ENCODE data around the gene FUT2.
A peak's percentile ranks its signal among the peaks of the same experiment; 100 is the strongest.
"Not testable (repeated sequence)": the region's sequence is repeated elsewhere in the genome, so short reads cannot be mapped to it uniquely, and the experiment has no call there.

Gene FUT2

GRCh38 chr19:48702701-48703100 is 6.9 kb downstream of the FUT2 start:
- no peak for DNase-seq (ENCODE audit: low read depth)

DNA sequence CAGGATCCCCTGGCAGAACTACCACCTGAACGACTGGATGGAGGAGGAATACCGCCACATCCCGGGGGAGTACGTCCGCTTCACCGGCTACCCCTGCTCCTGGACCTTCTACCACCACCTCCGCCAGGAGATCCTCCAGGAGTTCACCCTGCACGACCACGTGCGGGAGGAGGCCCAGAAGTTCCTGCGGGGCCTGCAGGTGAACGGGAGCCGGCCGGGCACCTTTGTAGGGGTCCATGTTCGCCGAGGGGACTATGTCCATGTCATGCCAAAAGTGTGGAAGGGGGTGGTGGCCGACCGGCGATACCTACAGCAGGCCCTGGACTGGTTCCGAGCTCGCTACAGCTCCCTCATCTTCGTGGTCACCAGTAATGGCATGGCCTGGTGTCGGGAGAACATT is 7.5 kb downstream of the FUT2 start:
- DNase-seq (ENCODE audit: low read depth) = no peak

DNA sequence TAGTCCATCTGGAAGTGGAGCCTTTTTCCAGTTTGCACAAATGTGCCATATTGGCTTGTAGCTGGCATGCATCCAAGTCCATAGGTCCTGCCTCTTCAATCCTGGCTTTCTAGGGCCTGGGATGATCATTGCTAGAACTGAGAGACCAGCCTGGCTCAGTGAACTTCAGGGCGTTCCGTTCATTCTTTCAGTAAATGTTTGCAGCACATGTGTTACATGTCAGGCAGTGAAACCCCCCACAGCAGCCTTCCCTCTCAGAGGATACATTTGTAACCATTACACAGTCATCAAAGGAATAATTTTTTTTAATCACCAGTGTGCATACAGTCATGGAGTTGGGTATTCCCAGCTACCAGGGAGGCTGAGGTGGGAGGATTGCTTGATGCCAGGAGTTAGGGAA is 9.7 kb downstream of the FUT2 start:
- DNase-seq (ENCODE audit: low read depth) = no peak

GRCh38 chr19:48708471-48708870 is 12.7 kb downstream of the FUT2 start:
- no peak for DNase-seq (ENCODE audit: low read depth)

- DNase-seq (ENCODE audit: low read depth) = no peak
Measured at GRCh38 chr19:48711106-48711662, 15.4 kb downstream of the FUT2 start.

- no peak for DNase-seq (ENCODE audit: low read depth)
Measured at GRCh38 chr19:48713041-48713863, 17.5 kb downstream of the FUT2 start.

DNA sequence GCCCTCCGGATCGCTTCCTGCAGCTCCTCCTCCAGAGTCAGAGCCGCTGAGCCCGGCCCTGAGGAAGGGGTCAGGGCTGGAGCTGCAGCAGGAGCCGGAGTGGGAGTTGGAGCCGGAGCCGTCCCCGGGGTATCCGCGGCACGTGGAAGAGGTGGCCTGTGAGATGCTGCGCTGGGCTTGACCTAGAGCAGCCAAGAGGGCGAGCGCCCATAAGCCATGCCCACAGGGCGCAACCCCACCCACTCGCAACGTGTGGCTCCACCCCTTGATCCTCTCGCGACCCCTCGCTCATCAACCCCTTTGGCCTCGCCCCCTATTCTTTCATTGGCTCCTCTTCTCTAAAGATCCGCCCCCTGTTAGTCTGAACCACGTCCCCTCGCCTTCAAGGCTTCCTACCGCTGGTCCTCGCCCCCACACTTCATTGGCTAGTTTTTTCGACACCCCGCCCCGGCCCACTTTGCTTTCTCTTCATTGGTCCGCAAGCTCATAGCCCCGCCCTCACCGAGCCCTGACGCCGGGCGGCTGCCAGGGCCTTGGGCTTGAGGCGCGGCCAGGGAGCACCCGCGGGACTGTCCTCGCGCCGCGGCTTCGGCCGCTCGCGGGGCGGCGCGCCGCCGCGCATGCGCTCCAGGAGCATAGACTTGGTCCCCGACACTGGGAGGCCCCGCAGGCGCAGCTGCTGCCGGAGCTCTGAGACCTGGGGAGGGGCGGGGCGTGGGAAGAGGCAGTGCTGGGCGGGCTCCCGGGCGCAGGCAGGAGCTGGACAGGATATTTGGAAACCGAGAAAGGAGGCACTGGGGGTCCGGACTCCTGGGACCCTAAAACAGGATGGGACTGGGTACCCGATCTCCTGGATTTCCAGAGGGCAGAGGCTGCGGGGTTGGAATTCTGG is 18.3 kb downstream of the FUT2 start:
- DNase-seq (ENCODE audit: low read depth) = peak; percentile 94

GRCh38 chr19:48714759-48715675 is 19.2 kb downstream of the FUT2 start:
- no peak for DNase-seq (ENCODE audit: low read depth)

- DNase-seq (ENCODE audit: low read depth) = no peak
Measured at GRCh38 chr19:48715681-48716171, 20.0 kb downstream of the FUT2 start.

GRCh38 chr19:48716562-48717291 is 21.0 kb downstream of the FUT2 start:
- DNase-seq (ENCODE audit: low read depth) = no peak

DNA sequence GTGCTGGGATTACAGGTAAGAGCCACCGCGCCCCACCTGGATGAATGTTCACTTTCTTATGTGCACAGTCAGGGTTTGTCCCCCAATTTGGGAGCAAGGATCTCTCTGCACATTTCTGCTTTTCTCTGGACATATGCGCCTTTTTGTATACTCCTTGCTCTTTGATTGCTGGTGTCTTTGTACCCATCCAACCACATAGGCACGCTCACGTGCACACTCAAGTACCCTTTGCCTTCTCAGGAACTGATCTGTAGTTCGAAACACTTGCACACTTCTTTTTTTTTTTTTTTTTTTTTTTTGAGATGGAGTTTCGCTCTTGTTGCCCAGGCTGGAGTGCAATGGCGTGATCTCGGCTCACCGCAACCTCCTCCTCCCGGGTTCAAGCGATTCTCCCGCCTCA is 22.3 kb downstream of the FUT2 start:
- DNase-seq (ENCODE audit: low read depth) = not testable (repeated sequence)

GRCh38 chr19:48718711-48719231 is 23.0 kb downstream of the FUT2 start:
- DNase-seq (ENCODE audit: low read depth) = no peak

- DNase-seq (ENCODE audit: low read depth) = no peak
Measured at GRCh38 chr19:48719263-48720171, 23.7 kb downstream of the FUT2 start, which contains the start of gene MAMSTR. Gene MAMSTR, minus strand, starts transcription at chr19:48719725. Its CDS starts 694 bp downstream, at chr19:48719031.

GRCh38 chr19:48720251-48720612 is 24.5 kb downstream of the FUT2 start:
- no peak for DNase-seq (ENCODE audit: low read depth)

DNA sequence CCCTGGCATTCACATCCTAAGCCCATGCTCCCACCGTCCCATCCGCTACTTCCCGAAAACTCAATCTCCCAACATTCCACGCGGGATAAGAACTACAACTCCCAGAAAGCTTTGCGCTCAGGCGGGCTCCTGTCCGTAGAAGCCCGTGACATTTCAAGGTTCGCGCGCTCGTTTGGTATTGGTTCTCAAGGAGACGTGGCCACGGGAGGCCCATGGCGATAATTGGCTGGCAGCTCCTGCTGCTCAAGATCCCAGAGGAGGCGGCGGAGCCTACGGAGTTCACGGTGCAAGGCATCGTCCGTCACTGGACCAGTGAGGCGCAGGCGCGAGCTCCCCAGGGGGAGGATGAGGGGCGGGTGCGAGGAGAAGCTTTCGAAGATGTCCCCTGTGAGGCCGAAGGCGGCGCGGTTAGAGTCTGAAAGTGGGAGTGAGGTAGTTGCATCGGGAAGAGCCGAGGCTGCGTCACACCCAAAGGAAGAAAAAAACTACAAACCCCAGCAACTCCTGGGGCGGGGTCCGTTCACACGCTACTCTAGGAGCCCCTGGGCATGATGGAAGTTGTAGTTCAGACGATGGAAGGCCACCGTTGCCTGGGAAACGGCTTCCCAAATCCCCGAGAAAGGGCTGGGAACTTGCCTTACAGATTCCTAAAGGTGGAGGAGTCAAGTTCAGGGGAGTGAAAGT is 25.0 kb downstream of the FUT2 start:
- peak; percentile 83 for DNase-seq (ENCODE audit: low read depth)

GRCh38 chr19:48722196-48722708 is 26.5 kb downstream of the FUT2 start:
- no peak for DNase-seq (ENCODE audit: low read depth)

DNA sequence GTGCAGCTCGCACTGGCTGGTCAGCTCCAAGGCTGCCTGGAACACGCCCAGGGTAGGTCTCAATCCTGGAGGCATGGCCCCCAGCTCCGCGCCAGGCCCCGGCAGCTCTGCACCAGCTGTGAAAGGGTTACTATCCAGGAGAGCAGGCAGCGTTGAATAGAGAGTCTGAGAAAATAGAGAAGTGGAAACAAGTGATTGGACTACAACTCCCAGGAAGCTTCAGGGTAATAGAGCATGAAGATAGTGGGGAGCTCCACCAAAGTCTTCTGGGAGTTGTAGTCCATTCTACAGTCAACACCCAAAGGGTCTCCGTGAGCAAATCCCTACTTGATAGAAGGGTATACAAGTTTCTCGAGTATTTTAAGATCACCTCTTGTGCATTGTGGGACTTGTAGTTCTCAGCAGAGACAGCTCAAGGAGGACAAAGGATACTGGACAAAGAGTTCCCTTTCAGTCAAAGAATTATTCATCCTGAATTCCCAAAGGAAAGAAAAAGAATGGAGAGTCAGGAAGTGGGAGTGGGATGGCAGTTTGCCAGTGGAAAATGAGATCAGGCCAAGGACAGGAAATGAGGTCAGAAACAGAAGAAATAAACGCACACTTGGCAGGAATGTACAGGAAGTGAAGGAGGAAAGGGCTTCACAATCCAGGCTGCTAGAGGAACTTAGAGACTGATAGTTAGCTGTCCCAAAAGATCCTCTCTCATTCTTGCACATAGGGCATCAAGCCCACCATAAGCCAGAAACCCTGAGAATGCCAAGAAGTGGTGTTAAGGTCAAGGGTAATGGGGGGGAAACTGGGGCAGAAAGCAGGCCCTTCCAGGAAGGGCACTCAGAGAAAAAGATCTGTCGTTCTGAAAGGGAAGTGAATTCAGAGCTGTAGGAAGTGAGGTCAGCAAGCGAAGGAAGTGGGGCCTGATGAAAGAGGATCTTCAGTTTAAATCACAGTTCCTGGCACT is 29.3 kb downstream of the FUT2 start:
- DNase-seq (ENCODE audit: low read depth) = peak; percentile 25

Data from stimulated activated CD4-positive, alpha-beta T cell treated with anti-CD3 and anti-CD28 coated beads, Interleukin-2, amount 100 ng/mL, for 4 hours (primary cell).